HCT116 (cell line): ENCODE measurements around the gene ZNF283. TPM values are rescaled to one million over a fixed set of nuclear protein-coding genes. Genes with fewer than 3 reads are reported as not detected.

Source experiments
- ATAC-seq: fragments of 200-7000 bp; cut with Tn5 transposase; 2 replicates; pipeline ENCODE4 v1.9.1; 2020; ENCODE audit warnings: mild to moderate bottlenecking, moderate library complexity
- BruUV-seq: library from RNA; stranded (reverse); fragments of 400-500 nt; replicated peaks from 2 replicates; lab custom pipeline; 2021; lab: Mats Ljungman, UMichigan
- CTCF ChIA-PET: fragments of 300-600 bp; sonication (Branson Sonifier 250); formaldehyde crosslinking; loops from one replicate; lab custom pipeline; 2021; ENCODE audit warnings: antibody characterized with exemption; lab: Charles Lee
- POLR2A ChIA-PET: fragments of 300-600, 350-600 bp; sonication (Branson Sonifier 250); formaldehyde crosslinking; loops from one replicate; lab custom pipeline; 2021; ENCODE audit warnings: antibody characterized with exemption; lab: Charles Lee
- RAD21 ChIA-PET, 2 experiments: fragments of 300-600 bp; sonication (Branson Sonifier 250); formaldehyde crosslinking; loops; one replicate each; lab custom pipeline; 2023; ENCODE audit warnings: low total read pairs in 2 of 2; ENCODE audit not compliant: uncharacterized antibody in 2 of 2, unreplicated experiment in 2 of 2, low non-redundant PET in 1 of 2; lab: Charles Lee
- DNase-seq: peaks from one replicate; pipeline ENCODE4 v3.0.0-alpha.2; 2010; ENCODE audit warnings: low read depth, low spot score
- H2AFZ ChIP-seq: fragments of 200-600 bp; shearing (Covaris generic), sonication (generic); 2 replicates; pipeline ENCODE4 v1.6.1; 2017; ENCODE audit warnings: low read depth, mixed run types, mixed read lengths, antibody characterized with exemption, low read length; ENCODE audit not compliant: poor library complexity, severe bottlenecking
- H3K27ac ChIP-seq: 2 replicates; pipeline ENCODE4 v1.5.1; 2012; ENCODE audit warnings: low read depth, low read length
- H3K27me3 ChIP-seq: fragments of 200-600 bp; sonication (generic); 2 replicates; pipeline ENCODE4 v1.6.1; 2016; ENCODE audit warnings: mixed run types, low read length, mixed read lengths; ENCODE audit not compliant: insufficient read depth
- H3K36me3 ChIP-seq, 2 experiments: fragments of 200-500 bp in 1 of 2; fragments of 200-600 bp in 1 of 2; sonication (Bioruptor generic) in 1 of 2; sonication (generic) in 1 of 2; 2 replicates each; pipeline versions ENCODE4 v1.5.1 to v1.6.1; 2014 to 2016; ENCODE audit warnings: low read length in 2 of 2, inconsistent platforms in 1 of 2, mixed read lengths in 1 of 2, mixed run types in 1 of 2; ENCODE audit not compliant: insufficient read depth in 2 of 2, control insufficient read depth in 1 of 2
- H3K4me1 ChIP-seq, 2 experiments: fragments of 200-600 bp in 1 of 2; sonication (generic) in 1 of 2; 2 replicates each; pipeline versions ENCODE4 v1.5.1 to v1.6.1; 2012 to 2017; ENCODE audit warnings: low read length in 2 of 2, inconsistent platforms in 1 of 2, mild to moderate bottlenecking in 1 of 2, mixed read lengths in 1 of 2, mixed run types in 1 of 2, moderate library complexity in 1 of 2; ENCODE audit not compliant: insufficient read depth in 2 of 2, control insufficient read depth in 1 of 2
- H3K4me2 ChIP-seq: fragments of 200-600 bp; sonication (generic); 2 replicates; pipeline ENCODE4 v1.6.1; 2017; ENCODE audit warnings: mixed run types, low read length, mixed read lengths
- H3K4me3 ChIP-seq, 2 experiments: fragments of 200-600 bp in 1 of 2; sonication (generic) in 1 of 2; replicated peaks in 1 of 2; 2 replicates each; pipeline ENCODE4 v1.5.1; 2011 to 2016; ENCODE audit warnings: low read length in 2 of 2, control low read depth in 1 of 2, low read depth in 1 of 2, mild to moderate bottlenecking in 1 of 2, mixed read lengths in 1 of 2, mixed run types in 1 of 2
- H3K79me2 ChIP-seq: fragments of 200-600 bp; sonication (generic); 2 replicates; pipeline ENCODE4 v1.6.1; 2017; ENCODE audit warnings: mild to moderate bottlenecking, mixed run types, low read length, moderate library complexity, mixed read lengths; ENCODE audit not compliant: insufficient read depth
- H3K9ac ChIP-seq: fragments of 200-600 bp; sonication (generic); 2 replicates; pipeline ENCODE4 v1.6.1; 2016; ENCODE audit warnings: low read length, mixed read lengths
- H3K9me2 ChIP-seq: fragments of 200-600 bp; sonication (generic), shearing (Covaris generic); 2 replicates; pipeline ENCODE4 v1.6.1; 2017; ENCODE audit warnings: mixed run types, mild to moderate bottlenecking, moderate library complexity; ENCODE audit not compliant: insufficient read depth
- H3K9me3 ChIP-seq, 2 experiments: fragments of 200-500 bp in 1 of 2; fragments of 200-600 bp in 1 of 2; sonication (Bioruptor generic) in 1 of 2; sonication (generic) in 1 of 2; 2 replicates each; pipeline ENCODE4 v1.6.1; 2014 to 2017; ENCODE audit warnings: low read length in 2 of 2, mixed read lengths in 2 of 2, inconsistent platforms in 1 of 2, low read depth in 1 of 2, mild to moderate bottlenecking in 1 of 2, mixed run types in 1 of 2, moderate library complexity in 1 of 2; ENCODE audit not compliant: control insufficient read depth in 1 of 2, insufficient read depth in 1 of 2
- H4K20me1 ChIP-seq: fragments of 200-600 bp; sonication (generic), shearing (Covaris generic); 2 replicates; pipeline ENCODE4 v1.6.1; 2017; ENCODE audit warnings: mixed run types, mild to moderate bottlenecking, moderate library complexity; ENCODE audit not compliant: insufficient read depth
- ATF3 ChIP-seq: IDR thresholded peaks from 2 replicates; pipeline ENCODE4 v1.6.1; 2012
- EGR1 ChIP-seq: IDR thresholded peaks from 2 replicates; pipeline ENCODE4 v1.6.1; 2012; ENCODE audit warnings: low read depth
- ELF1 ChIP-seq: IDR thresholded peaks from 2 replicates; pipeline ENCODE4 v1.6.1; 2012; ENCODE audit warnings: low read depth, borderline replicate concordance
- FOSL1 ChIP-seq: IDR thresholded peaks from 2 replicates; pipeline ENCODE4 v1.6.1; 2012; ENCODE audit warnings: low read depth
- JUND ChIP-seq: IDR thresholded peaks from 2 replicates; pipeline ENCODE4 v1.6.1; 2012
- MAX ChIP-seq: IDR thresholded peaks from 2 replicates; pipeline ENCODE4 v1.6.1; 2012
- POLR2A ChIP-seq: IDR thresholded peaks from 2 replicates; pipeline ENCODE4 v1.7.0; 2011; ENCODE audit warnings: borderline replicate concordance; ENCODE audit not compliant: insufficient read depth, insufficient read length; ENCODE audit errors: extremely low read depth
- RAD21 ChIP-seq: IDR thresholded peaks from 2 replicates; pipeline ENCODE4 v1.6.1; 2012; ENCODE audit warnings: low read depth, mild to moderate bottlenecking
- REST ChIP-seq: IDR thresholded peaks from 2 replicates; pipeline ENCODE4 v1.6.1; 2012; ENCODE audit warnings: low read depth
- ZBTB33 ChIP-seq: IDR thresholded peaks from 2 replicates; pipeline ENCODE4 v1.6.1; 2011; ENCODE audit warnings: mild to moderate bottlenecking, low read length, moderate library complexity; ENCODE audit not compliant: insufficient replicate concordance; ENCODE audit errors: extremely low read depth
- ZNF274 ChIP-seq: fragments of 200-500 bp; sonication (Bioruptor generic); IDR thresholded peaks from 2 replicates; pipeline ENCODE4 v1.6.1; 2014; ENCODE audit warnings: mild to moderate bottlenecking, low read depth, low read length, inconsistent platforms
- intact Hi-C: fragments of 100-400 bp; cut with micrococcal nuclease; formaldehyde crosslinking; loops from 2 replicates; pipeline ENCODE4 v1.10.0; 2022
- total RNA-seq: library from RNA; stranded (reverse); gene quantifications from one replicate; pipeline ENCODE4 v1.2.1, GENCODE V29; 2021; ENCODE audit not compliant: unreplicated experiment

ZNF283 gene
- total RNA-seq, 1 experiment from 2014 or later: 7.6 TPM

DNA sequence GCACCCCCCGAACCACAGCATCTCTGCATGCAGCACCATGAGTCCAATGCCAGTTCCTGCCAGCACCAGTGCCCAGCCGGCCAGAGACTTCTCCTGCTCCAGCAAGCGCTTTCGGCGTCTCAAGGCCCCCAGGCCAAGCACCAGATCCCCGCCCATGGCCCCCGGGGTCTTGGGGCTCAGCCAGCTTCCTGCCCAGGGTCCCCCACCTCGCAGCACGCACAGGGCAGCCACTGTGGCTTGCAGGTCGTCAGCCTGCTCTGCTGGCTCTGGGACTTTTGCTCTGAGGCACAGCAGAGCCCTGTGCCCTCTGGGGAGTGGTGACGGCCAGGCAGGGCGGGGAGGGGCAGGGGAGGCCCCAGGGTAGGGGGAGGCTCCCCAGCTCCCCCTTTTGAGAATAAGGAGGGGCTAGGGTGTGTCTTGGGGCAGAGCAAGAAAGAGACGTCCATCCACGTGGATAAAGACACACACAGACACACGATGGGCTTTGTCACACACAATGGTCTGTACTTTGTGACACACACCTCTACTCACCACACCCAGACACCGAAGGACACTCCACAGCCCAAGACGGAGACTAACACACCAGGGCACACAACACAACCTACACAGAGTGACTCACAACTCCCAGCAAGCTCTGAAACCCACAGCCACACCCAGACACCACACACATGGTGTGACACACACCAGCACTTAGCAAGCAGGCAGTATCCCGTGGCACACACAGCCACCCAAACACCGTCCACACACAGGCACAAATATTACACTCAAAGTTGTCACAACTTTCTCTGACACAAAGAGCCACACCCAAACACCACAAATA is 46.2 kb upstream of the ZNF283 start, which contains the start of gene KCNN4 (continued):
- TF ChIP-seq REST: no peak
- TF ChIP-seq EGR1: no peak
- TF ChIP-seq, all 23 proteins: peak for 5

- Histone ChIP-seq H3K9me2 (no peaks in the 10 kb centered on the region), H3K27me3 (no peaks in the 10 kb centered on the region), H3K79me2 (peaks cover 58% of the 10 kb centered on the region), H3K4me2 (peak overlapping the region; percentile 88), H4K20me1 (no peaks in the 10 kb centered on the region), H3K36me3 (no peaks in the 10 kb centered on the region), H2AFZ (no peak overlapping the region), H3K27ac (peak overlapping the region; percentile 94), H3K4me3 (peak overlapping the region; percentile 74), H3K9me3 (no peaks in the 10 kb centered on the region), H3K4me1 (peaks cover 75 to 92% of the 10 kb centered on the region in 2 experiments), H3K9ac (peak overlapping the region; percentile 88)
- no peak for DNase-seq
- no TSS peak for BruUV-seq
- POLR2A ChIA-PET: interaction anchor here (0.6 to 1.0 kb wide), 2 partner anchors 19 to 22 kb away, joined by 3 to 4 read pairs; no protein-coding TSS in a partner anchor
- no peak for ATAC-seq
- CTCF ChIA-PET: interaction anchor here (3.1 kb wide), 1 partner anchor 13 kb away, joined by 10 read pairs; no protein-coding TSS in a partner anchor
- intact Hi-C loops: loop anchor here (10.0 kb wide), 1 partner anchor 107 kb away; the partner anchor contains the start of gene PLAUR
- RAD21 ChIA-PET: no interaction called here
- TF ChIP-seq ATF3 (no peak), REST (no peak), EGR1 (no peak), POLR2A (no peak), JUND (no peak), ZNF274 (no peak), FOSL1 (no peak), ELF1 (no peak), MAX (no peak), RAD21 (no peak), ZBTB33 (no peak)
Observed at GRCh38 chr19:43781630-43782310, 45.4 kb upstream of the ZNF283 start.
